Measurements from ENCODE around the gene DGUOK. TPM values are rescaled to one million over a fixed set of nuclear protein-coding genes. Genes with fewer than 3 reads are reported as not detected.

Gene DGUOK
- total RNA-seq, 1 experiment from 2014 or later: 100 TPM

DNA sequence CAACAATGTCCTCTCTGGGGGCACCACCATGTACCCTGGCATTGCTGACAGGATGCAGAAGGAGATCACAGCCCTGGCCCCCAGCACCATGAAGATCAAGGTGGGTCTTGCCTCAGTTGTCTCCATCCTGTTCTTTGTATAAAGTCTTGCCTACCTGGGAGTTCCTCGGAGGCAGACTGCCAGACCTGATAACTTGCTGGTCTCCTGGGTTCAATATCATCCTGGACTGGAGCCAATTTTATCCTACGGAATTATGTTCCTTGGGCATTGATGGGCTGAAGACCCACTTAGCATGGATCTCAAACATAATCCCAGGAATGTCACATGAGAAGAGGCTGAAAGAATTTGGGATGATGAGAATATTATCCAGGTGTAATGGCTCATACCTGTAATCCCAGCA is 10.0 kb upstream of the DGUOK start:
- Histone ChIP-seq H3K9me2 (ENCODE audit: insufficient read depth) (no peaks in the 10 kb centered on the region), H3K79me2 (ENCODE audit: insufficient read depth, low read length) (no peaks in the 10 kb centered on the region), H3K4me3 (replicated peaks in 1 of 2; ENCODE audit: low read depth in 1 of 2, low read length in 2 of 2) (no peak overlapping the region), H2AFZ (ENCODE audit: low read depth, low read length, poor library complexity, severe bottlenecking) (no peak overlapping the region), H3K4me1 (ENCODE audit: control insufficient read depth in 1 of 2, insufficient read depth in 2 of 2, low read length in 2 of 2) (peaks cover 4 to 10% of the 10 kb centered on the region in 2 experiments; a peak in 3 of 4 replicates), H3K36me3 (ENCODE audit: control insufficient read depth in 1 of 2, insufficient read depth in 2 of 2, low read length in 2 of 2) (no peaks in the 10 kb centered on the region), H3K27me3 (ENCODE audit: insufficient read depth, low read length) (no peaks in the 10 kb centered on the region), H3K9me3 (ENCODE audit: control insufficient read depth in 1 of 2, insufficient read depth in 1 of 2, low read depth in 1 of 2, low read length in 2 of 2) (no peaks in the 10 kb centered on the region), H3K9ac (ENCODE audit: low read length) (no peak overlapping the region), H3K4me2 (ENCODE audit: low read length) (no peak overlapping the region), H4K20me1 (ENCODE audit: insufficient read depth) (no peaks in the 10 kb centered on the region), H3K27ac (ENCODE audit: low read depth, low read length) (no peak overlapping the region)
- ChIA-PET CTCF (no interaction called here), RAD21 (ENCODE audit: low non-redundant PET in 1 of 2, low total read pairs in 2 of 2, uncharacterized antibody in 2 of 2, unreplicated experiment in 2 of 2) (no interaction called here), POLR2A (no interaction called here)
- no peak for DNase-seq (ENCODE audit: low read depth, low spot score)
- BruUV-seq (replicated peaks): no TSS peak
- TF ChIP-seq EZH2phosphoT487 (IDR thresholded peaks at IDR 0.05; ENCODE audit: borderline replicate concordance) (no peak), SRF (IDR thresholded peaks at IDR 0.05; ENCODE audit: low read depth) (no peak), JUND (IDR thresholded peaks at IDR 0.05) (no peak), POLR2A (IDR thresholded peaks at IDR 0.05; ENCODE audit: borderline replicate concordance, extremely low read depth, insufficient read depth, insufficient read length) (no peak), RAD21 (IDR thresholded peaks at IDR 0.05; ENCODE audit: low read depth) (no peak), POLR2AphosphoS5 (IDR thresholded peaks at IDR 0.05; ENCODE audit: low read depth, low read length) (no peak), EZH2 (IDR thresholded peaks at IDR 0.05) (no peak), TCF7L2 (IDR thresholded peaks at IDR 0.05; ENCODE audit: borderline replicate concordance, extremely low read depth, insufficient read depth, insufficient read length) (no peak), CEBPB (IDR thresholded peaks at IDR 0.05; ENCODE audit: low read depth) (no peak), CBX3 (IDR thresholded peaks at IDR 0.05; ENCODE audit: low read depth) (no peak), EGR1 (IDR thresholded peaks at IDR 0.05; ENCODE audit: low read depth) (no peak), YY1 (IDR thresholded peaks at IDR 0.05; ENCODE audit: extremely low read depth, insufficient replicate concordance, low read depth, low read length) (no peak), ELF1 (IDR thresholded peaks at IDR 0.05; ENCODE audit: borderline replicate concordance, low read depth) (no peak), SIN3A (IDR thresholded peaks at IDR 0.05; ENCODE audit: low read depth) (no peak), ZFX (IDR thresholded peaks at IDR 0.05) (no peak), ZNF274 (IDR thresholded peaks at IDR 0.05; ENCODE audit: low read depth, low read length) (no peak)
- TF ChIP-seq, protein P1, sequence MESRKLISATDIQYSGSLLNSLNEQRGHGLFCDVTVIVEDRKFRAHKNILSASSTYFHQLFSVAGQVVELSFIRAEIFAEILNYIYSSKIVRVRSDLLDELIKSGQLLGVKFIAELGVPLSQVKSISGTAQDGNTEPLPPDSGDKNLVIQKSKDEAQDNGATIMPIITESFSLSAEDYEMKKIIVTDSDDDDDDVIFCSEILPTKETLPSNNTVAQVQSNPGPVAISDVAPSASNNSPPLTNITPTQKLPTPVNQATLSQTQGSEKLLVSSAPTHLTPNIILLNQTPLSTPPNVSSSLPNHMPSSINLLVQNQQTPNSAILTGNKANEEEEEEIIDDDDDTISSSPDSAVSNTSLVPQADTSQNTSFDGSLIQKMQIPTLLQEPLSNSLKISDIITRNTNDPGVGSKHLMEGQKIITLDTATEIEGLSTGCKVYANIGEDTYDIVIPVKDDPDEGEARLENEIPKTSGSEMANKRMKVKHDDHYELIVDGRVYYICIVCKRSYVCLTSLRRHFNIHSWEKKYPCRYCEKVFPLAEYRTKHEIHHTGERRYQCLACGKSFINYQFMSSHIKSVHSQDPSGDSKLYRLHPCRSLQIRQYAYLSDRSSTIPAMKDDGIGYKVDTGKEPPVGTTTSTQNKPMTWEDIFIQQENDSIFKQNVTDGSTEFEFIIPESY (IDR thresholded peaks at IDR 0.05; ENCODE audit: extremely low read depth, insufficient replicate concordance, low read length): no peak
- TF ChIP-seq, protein P2, sequence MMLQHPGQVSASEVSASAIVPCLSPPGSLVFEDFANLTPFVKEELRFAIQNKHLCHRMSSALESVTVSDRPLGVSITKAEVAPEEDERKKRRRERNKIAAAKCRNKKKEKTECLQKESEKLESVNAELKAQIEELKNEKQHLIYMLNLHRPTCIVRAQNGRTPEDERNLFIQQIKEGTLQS (IDR thresholded peaks at IDR 0.05): no peak
- TF ChIP-seq, protein P3, sequence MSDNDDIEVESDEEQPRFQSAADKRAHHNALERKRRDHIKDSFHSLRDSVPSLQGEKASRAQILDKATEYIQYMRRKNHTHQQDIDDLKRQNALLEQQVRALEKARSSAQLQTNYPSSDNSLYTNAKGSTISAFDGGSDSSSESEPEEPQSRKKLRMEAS (IDR thresholded peaks at IDR 0.05): no peak
- TF ChIP-seq, protein P4, sequence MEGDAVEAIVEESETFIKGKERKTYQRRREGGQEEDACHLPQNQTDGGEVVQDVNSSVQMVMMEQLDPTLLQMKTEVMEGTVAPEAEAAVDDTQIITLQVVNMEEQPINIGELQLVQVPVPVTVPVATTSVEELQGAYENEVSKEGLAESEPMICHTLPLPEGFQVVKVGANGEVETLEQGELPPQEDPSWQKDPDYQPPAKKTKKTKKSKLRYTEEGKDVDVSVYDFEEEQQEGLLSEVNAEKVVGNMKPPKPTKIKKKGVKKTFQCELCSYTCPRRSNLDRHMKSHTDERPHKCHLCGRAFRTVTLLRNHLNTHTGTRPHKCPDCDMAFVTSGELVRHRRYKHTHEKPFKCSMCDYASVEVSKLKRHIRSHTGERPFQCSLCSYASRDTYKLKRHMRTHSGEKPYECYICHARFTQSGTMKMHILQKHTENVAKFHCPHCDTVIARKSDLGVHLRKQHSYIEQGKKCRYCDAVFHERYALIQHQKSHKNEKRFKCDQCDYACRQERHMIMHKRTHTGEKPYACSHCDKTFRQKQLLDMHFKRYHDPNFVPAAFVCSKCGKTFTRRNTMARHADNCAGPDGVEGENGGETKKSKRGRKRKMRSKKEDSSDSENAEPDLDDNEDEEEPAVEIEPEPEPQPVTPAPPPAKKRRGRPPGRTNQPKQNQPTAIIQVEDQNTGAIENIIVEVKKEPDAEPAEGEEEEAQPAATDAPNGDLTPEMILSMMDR (IDR thresholded peaks at IDR 0.05 in 2 of 3, conservative IDR thresholded peaks at IDR 0.05 in 1 of 3; ENCODE audit: borderline replicate concordance in 1 of 3, insufficient read depth in 1 of 3, low read depth in 2 of 3, low read length in 2 of 3): no peak
- ATAC-seq: no peak
- intact Hi-C loops (cut with micrococcal nuclease): no loop called here

Measured in HCT116 (cell line).